22Rv1 (cell line): ENCODE data around the gene ITPKB.

Source experiments
- ZFX ChIP-seq: fragments of 450-650 bp; IDR thresholded peaks from 2 replicates; pipeline ENCODE4 v1.6.1; 2017; ENCODE audit warnings: antibody characterized with exemption, borderline replicate concordance
- TF ChIP-seq, protein P1 (sequence below): fragments of 450-650 bp; IDR thresholded peaks from 2 replicates; pipeline ENCODE4 v1.5.1; 2017; ENCODE audit warnings: mild to moderate bottlenecking

DNA sequence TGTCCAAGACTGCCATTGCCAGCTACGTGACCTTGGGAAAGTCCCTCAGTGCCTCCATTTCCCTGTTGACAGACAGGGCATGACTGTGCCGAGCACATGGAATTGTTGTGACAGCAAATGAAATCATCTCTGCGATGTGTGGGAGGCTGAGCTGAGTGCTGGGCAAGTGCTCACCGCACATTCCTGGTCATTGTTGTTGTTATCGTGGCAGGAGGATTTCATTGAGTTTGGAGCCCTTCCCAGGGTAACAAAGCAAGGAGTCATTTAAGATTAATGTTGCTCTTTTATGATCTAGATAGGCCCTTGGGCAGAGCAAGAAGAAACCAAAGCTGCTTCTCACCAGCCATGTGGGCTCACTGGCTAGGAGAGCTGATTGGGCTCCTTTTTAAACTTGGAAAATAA is 39.6 kb upstream of the ITPKB start:
- TF ChIP-seq, protein P1, sequence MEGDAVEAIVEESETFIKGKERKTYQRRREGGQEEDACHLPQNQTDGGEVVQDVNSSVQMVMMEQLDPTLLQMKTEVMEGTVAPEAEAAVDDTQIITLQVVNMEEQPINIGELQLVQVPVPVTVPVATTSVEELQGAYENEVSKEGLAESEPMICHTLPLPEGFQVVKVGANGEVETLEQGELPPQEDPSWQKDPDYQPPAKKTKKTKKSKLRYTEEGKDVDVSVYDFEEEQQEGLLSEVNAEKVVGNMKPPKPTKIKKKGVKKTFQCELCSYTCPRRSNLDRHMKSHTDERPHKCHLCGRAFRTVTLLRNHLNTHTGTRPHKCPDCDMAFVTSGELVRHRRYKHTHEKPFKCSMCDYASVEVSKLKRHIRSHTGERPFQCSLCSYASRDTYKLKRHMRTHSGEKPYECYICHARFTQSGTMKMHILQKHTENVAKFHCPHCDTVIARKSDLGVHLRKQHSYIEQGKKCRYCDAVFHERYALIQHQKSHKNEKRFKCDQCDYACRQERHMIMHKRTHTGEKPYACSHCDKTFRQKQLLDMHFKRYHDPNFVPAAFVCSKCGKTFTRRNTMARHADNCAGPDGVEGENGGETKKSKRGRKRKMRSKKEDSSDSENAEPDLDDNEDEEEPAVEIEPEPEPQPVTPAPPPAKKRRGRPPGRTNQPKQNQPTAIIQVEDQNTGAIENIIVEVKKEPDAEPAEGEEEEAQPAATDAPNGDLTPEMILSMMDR, result no peak
- TF ChIP-seq ZFX, result no peak
